ENCODE results near the gene GRK5.

DNA sequence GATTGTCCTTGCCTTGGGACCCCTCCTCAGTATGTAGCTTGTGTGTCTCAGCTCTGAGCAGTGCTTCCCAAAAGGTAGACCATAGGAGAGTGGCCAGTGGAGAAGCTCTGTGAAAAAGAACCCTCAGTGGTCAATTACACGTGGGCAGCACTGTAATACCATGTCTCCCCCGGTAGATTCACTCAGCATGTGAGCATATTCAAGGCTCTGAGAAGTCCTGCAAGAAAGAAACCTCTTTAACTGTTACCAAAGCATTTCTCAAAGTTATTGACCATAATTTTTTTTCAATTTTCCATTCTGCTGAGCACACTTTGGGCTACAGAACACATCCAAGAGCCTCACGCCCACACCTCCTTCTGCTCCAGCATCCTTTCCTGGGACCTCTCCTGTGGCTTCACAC, 192.1 kb downstream of the GRK5 start:
- TF ChIP-seq POLR2A (IDR thresholded peaks at IDR 0.05; ENCODE audit: low read length) (no peak), GATA1 (IDR thresholded peaks at IDR 0.05; ENCODE audit: low read depth, low read length) (no peak)

Data from erythroblast (primary cell).